B cell (primary cell): Measurements from ENCODE around the gene MC1R.

Experiments used
- EZH2 ChIP-seq: IDR thresholded peaks from 2 replicates; pipeline ENCODE4 v1.6.1; 2012; ENCODE audit warnings: borderline replicate concordance, low read depth, mild to moderate bottlenecking, moderate library complexity, low read length; ENCODE audit not compliant: insufficient read depth, poor library complexity, severe bottlenecking
- TF ChIP-seq, protein P1 (sequence below): fragments of 200-600 bp; IDR thresholded peaks from one replicate; pipeline ENCODE4 v1.8.0; 2022; ENCODE audit warnings: antibody characterized with exemption, mild to moderate bottlenecking

DNA sequence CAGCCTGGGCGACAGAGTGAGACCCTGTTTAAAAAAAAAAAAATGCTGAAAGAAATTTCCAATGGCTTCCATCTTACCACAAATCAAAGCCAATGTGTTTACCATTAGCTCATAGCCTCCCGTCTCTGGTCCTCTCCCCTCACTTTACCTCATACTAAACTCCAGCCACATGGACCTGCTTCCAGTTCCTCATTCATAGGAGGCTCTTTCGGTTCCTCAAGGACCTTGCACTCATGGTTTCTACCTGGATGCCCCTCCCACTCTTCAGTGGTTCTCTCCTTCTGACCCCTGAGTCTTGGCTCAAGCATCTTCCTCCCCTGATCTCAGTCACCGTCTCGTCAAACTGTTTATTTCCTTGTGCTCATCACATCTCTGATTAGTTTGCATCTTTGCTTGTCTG lies 26.1 kb downstream of the MC1R start:
- TF ChIP-seq, protein P1, sequence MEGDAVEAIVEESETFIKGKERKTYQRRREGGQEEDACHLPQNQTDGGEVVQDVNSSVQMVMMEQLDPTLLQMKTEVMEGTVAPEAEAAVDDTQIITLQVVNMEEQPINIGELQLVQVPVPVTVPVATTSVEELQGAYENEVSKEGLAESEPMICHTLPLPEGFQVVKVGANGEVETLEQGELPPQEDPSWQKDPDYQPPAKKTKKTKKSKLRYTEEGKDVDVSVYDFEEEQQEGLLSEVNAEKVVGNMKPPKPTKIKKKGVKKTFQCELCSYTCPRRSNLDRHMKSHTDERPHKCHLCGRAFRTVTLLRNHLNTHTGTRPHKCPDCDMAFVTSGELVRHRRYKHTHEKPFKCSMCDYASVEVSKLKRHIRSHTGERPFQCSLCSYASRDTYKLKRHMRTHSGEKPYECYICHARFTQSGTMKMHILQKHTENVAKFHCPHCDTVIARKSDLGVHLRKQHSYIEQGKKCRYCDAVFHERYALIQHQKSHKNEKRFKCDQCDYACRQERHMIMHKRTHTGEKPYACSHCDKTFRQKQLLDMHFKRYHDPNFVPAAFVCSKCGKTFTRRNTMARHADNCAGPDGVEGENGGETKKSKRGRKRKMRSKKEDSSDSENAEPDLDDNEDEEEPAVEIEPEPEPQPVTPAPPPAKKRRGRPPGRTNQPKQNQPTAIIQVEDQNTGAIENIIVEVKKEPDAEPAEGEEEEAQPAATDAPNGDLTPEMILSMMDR = no peak
- TF ChIP-seq EZH2 = no peak
